GM18519 (cell line): ENCODE measurements around the gene CROCC.

Source experiments
- ATAC-seq: cut with Tn5 transposase; IDR thresholded peaks from one replicate; pipeline ENCODE4 v1.9.1; 2021; ENCODE audit warnings: mild to moderate bottlenecking, moderate library complexity; ENCODE audit not compliant: unreplicated experiment, low FRiP score

Gene CROCC

DNA sequence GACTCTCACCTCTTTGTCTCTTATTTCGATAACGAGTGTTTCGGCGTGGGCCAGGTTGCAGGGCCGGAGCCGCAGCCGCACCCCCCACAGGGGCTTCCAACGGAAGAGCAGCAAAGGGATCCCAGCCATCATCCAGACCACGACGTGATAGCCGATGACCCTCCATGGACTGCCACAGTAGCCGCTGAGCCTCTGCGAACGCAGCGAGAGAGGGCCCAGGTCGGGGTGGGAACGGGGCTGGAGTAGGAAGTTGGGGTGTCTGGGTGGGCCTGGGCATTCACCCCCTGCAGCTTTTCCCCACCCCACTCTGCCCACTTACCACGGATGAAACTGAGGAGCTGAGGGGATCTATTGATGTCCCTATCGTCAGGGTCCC lies 83.6 kb downstream of the CROCC start:
- no peak for ATAC-seq

DNA sequence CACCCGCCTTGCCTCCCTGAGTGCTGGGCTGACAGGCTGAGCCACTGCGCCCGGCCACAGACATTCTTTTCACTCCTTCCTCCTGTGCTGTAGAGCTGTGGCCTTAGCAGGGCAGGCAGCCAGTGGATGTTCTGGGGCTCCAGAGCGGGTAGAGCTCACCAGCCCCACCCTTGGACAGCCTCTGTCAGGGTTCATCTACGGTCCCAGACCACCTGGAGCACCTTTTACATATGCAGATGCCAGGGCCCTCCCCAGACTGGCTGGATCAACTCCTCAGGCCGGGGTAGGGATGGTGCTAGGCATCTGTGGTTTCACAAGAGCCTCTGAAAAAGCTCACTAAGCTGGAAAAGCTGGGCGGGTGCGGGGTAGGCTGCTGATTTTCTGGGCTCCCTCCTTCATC lies 85.4 kb downstream of the CROCC start:
- no peak for ATAC-seq

DNA sequence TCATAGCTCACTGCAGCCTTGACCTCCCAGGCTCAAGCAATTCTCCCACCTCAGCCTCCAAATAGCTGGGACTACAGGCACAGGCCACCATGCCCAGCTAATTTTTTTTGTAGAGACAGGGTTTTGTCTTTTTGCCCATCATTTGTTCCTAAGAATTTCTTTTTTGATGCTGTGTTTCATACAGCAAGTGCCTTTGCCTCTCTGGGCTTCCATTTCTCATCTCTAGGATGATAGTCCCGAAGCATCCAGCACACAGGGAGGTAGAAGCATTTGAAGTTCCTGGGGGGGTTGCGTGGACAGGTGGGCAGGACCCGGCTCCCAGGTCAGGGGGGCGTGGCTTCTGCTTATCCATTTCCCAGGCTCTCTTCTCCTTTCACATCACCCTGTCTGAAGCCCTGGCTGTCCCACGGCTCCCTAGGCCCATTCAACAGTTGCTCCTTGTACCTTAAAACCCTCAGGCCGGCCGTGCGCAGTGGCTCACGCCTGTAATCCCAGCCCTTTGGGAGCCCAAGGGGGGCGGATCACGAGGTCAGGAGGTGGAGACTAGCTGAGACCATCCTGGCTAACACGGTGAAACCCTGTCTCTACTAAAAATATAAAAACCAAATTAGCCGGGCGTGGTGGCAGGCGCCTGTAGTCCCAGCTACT lies 86.6 kb downstream of the CROCC start:
- ATAC-seq, result no peak

DNA sequence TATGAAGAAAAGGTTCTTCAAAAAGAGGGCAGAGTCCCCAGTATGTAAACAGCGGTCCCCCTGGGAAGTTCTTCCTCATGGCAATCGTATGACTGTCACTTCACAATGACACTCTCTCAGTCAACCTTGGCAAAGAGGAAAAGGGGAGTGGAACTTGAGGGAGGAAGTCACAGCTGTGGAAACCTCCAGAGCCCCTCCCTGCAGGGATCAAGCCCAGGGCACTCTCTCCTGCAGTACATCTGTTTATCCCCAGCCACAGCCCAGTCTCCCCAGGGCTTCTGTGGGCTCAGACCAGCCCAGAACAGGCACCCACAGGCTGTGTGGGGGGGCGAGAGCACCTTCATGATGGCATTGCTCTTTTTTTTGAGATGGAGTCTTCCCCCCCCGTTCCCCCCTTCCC lies 88.0 kb downstream of the CROCC start:
- ATAC-seq, result no peak

DNA sequence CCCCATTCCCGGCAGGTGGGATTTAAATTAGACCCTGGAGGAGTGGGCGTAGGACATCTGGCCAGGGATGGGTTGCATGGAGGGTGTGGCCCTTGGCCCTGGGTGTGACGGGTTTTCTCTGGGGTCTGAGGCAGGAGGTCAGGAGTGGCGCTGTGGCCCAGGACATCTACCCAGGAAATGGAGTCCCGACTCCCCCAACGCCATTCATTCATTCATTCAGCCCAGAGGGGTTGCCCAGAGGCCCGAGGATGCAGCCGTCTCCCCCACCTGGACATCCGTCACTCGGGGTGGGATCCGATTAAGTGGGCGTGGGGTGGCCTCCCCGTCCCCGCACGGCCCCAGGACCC lies 89.3 kb downstream of the CROCC start:
- ATAC-seq, result no peak

DNA sequence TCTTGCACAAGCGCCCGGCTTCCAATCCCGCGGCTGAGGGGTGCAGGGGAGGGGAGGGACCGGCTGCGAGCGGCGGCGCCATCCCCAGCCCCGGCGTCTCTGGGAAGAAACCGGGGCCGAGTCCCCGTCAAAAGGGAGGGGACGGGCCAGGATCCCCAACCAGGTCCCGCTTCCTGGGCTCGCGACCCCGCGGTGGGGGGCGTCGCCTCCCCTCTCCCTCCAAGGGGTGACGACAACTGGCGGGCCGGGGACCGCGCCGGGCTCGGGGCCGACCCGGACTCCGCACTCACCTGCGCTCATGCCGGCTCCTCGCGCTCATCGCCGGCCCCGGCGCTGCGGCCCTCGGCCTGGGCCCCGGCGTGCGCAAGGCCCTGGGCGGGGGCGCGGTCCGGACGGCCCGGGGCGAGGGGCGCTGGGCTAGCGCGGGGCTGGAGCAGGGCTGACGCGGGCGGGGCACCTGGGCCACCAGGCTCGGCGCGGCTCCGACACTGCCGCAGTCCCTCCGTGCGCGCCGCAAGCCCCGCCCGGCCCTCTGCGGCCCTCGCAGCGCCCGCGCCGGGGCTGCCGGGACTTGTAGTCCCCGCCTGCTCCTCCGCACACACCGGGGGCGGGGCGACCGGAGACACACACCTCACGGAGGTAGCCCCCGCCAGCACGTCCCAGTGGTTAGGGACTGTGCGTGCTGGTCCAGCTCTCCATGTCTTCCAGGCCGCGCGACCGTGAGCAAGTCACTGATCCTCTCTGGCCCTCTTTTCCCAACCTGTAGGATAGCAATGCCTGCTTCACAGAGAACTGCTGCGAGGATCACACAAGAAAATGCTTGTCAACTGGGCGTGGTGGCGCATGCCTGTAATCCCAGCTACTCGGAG lies 89.9 kb downstream of the CROCC start, which contains the start of gene ATP13A2:
Gene ATP13A2 (minus strand): TSS at position 490 of the 869 bp plus-strand sequence. CDS start 190 bp downstream, at position 300.
- ATAC-seq, result peak; percentile 85

DNA sequence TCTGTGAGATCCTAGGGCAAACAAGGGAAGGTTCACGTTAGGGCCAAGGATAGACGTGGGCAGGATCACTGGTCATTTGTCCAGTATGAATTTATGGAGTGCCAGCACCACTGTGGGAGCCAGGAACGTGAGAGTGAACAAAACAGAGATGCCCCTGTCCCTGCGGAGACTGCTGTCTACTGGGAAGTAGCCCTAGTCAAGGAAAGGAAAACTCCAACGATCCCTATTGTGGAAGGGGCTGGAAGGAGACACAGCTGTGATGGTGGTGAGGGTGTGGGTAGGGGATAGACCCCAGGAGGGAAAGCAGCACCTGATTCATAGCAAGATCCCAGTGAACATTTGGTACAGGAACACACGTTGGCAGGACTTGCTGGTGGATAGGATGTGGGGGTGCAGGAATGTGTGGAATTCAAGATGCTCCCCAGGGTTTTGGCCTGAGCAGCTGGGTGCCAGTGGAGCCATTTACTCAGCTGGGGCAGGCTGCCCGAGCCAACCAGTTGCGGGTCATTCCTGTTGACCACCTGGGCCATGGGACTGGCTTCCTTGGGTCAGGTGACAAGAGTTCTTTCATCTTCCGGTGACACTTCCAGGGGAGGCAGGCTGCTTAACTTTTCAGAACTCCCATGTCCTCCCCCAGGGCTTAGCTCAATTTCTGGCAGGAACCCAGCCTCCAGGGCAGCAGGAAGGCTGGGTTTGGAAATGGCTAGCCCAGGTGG lies 91.2 kb downstream of the CROCC start:
- ATAC-seq, result no peak

DNA sequence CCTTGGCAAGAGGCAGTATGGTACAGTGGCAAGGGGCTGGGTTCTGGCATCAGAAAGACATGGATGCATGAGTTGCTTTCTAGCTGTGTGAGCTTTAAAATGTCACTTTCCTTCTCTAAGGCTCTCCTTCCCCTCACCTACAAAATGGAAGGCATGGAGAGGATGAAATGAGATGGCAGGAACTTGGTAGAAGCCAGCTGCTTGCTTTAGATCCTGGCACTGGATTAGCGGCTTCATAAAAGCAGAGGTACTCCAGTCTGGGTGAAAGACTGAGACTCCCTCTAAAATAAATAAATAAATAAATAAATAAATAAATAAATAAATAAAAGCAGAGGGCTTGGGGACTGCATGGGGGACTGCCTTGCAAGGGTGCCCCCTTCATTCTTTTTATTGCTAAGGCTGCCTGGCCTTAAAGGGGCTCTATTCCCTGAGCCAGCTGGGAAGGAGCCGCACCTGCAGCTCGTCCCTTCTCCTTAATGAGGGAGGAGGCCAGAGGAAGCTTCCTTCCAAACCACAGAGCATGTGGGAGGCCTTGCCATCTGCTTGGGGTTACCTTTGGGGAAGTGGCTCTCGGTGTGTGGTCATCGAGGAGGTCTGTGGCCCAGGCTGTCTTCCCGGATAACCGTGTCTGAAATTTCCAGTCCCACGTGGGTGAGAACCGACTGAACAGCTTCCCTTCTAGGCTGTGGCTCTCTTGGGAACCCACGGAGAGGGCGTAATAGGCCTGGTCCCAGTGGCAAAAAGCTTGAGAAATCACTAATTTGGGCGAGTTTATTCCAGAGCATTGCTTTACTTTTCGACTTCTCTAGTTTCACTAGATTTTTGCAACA lies 92.0 kb downstream of the CROCC start:
- no peak for ATAC-seq

DNA sequence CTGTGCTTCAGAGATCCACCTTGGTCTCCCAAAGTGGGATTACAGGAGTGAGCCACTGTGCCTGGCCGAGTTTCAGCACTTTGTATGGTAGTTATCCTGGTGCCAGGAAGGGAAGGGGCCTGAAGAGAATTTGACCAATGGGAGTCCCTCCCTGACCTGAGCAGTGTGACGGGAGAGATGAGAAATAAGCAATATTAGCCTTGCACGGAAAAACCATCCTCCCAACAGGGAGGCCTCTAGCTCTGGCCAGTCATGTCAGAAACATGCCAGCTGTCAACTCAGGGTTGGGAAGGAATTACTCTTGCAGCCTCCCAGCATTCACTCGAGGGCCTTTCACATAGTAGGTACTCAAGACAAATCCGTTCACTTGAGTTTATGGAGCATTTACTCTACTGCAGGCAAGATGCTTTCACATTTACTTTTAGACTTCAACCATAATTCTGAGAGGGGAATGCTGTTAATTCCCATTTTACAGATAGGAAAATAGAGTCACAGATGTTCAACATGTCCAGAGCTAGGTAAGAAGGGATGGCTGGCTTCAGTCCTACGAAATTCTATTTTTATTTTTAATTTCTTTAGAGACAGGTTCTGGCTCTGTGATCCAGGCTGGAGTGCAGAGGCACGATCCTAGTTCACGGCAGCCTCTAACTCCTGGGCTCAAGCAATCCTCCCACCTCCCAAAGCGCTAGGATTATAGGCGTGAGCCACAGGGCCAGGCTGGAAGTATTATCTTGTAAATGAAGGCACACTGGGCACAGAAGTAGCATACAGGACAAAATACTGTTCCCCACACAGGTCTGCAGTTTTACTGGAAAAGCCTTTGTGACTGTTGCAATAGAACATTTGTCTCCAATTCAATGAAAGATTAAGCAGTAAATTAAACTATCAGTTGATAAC lies 93.2 kb downstream of the CROCC start:
- no peak for ATAC-seq

DNA sequence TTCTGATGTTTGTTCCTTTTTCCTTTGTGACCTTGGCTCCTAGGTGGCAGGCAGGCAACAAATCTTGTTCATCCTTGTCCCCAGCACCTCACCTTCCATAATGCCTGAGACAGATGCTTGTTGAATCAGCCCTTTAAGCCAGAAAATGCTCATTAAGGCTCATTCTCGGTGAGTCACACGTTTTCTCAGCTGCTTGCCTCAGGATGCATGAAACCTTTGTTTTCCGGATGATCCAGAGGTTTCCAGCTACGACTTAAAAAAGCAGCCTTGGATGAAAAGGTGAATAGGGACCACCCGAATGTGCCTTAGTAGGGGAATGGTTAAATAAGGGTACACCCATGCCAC lies 94.6 kb downstream of the CROCC start:
- ATAC-seq, result no peak

DNA sequence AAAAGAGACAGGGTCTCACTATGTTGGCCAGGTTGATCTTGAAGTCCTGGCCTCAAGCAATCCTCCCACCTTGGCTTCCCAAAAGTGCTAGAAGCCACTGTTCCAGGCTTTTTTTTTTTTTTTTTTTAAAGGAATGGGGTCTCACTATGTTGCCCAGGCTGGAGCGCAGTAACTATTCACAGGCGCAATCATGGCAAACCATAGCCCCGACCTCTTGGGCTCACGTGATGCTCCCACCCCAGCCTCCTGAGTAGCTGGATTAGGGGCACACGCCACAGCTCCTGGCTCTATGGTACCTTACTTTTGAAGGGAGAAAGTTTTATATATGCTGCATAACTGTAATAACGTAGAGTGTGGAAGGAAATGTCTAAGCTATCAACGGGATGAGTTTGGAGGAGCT lies 95.7 kb downstream of the CROCC start:
- no peak for ATAC-seq

DNA sequence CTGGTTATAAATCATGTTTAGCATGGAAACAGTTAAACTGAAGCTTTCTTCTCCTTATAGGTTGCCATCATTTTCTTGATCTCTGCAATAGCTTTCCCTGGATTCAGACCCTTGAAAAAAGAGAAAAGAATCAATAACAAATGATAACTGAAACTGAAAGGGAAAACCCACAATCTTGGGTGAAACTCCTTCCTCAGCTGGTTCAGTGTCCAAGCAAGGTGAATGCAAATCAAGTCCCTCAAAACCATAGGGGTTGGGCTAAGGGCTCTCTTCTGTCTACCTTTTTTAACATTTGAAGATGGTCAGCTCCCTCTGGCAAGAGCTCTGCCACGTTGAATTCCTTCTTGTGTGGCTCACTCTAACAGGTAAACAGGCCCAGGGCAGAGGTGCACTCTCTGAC lies 97.1 kb downstream of the CROCC start:
- no peak for ATAC-seq

DNA sequence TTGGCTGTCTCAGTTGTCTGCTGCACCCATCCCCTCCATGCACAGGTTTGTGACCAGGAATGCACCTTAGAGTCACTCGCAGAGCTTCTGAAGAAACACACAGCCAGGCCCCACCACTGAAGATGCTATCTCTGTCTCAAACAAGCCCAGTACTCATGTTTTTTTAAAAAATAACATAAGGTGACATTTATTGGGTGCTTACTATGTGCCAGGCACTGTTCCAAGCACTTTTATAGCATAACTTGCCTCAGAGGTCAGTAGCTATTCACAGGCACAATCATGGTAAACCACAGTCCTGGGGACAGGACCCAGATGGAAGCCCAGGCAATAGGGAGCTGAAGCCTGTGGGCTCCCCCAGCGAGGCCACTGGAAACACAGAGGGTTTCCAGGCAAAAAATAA lies 98.8 kb downstream of the CROCC start:
- ATAC-seq, result no peak

DNA sequence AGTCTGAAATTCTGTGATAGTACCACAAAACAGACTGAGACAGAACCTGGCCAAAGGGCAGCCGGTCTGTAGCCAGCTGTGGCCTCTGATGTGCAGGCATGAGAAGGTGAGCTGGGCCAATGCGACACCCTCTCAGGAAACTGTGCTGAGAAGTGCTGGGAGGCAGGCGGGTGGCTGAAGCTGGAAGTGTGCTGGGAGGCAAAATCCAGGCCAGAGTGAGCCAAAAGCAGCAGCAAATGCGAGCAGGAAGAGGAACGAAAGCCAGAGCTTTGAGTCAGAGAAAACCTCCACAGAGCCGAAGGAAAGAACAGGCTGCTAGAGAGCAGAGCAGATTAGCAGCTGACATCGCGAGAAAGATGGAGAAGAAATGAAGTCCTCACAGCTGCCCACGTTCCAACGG lies 100.2 kb downstream of the CROCC start:
- ATAC-seq, result no peak
